Spleen (tissue), 11 donors: ENCODE data around the gene RIPPLY3. TPM values are rescaled to one million over a fixed set of nuclear protein-coding genes. Genes with fewer than 3 reads are reported as not detected.

ENCODE experiments used
- DNase-seq: peaks from one replicate; pipeline ENCODE4 v3.0.0-alpha.2; 2020
- H3K27ac ChIP-seq, 8 donors: fragments of 200-600 bp; sonication (generic) in 7 of 8; 1 replicate in 4 of 8; 2 replicates in 4 of 8; pipeline versions ENCODE4 v1.5.0 to v1.8.0; 2016 to 2021; ENCODE audit warnings: inconsistent platforms in 4 of 8, mild to moderate bottlenecking in 4 of 8, moderate library complexity in 1 of 8
- H3K27me3 ChIP-seq, 7 donors: fragments of 200-600 bp; sonication (generic) in 6 of 7; replicated peaks in 1 of 7; 1 replicate in 4 of 7; 2 replicates in 3 of 7; pipeline versions ENCODE4 v1.5.0 to v1.8.0; 2016 to 2021; ENCODE audit warnings: inconsistent platforms in 3 of 7, mild to moderate bottlenecking in 1 of 7
- H3K36me3 ChIP-seq, 6 donors: fragments of 200-600 bp; sonication (generic) in 5 of 6; 1 replicate in 4 of 6; 2 replicates in 2 of 6; pipeline versions ENCODE4 v1.5.0 to v1.8.0; 2016 to 2021; ENCODE audit warnings: inconsistent platforms in 2 of 6
- H3K4me1 ChIP-seq, 6 donors: fragments of 200-600 bp; sonication (generic) in 5 of 6; 1 replicate in 3 of 6; 2 replicates in 3 of 6; pipeline versions ENCODE4 v1.5.0 to v1.8.0; 2016 to 2021; ENCODE audit warnings: inconsistent platforms in 3 of 6
- H3K4me3 ChIP-seq, 8 donors: fragments of 200-600 bp; sonication (generic) in 7 of 8; 1 replicate in 4 of 8; 2 replicates in 4 of 8; pipeline versions ENCODE4 v1.5.0 to v1.8.0; 2016 to 2021; ENCODE audit warnings: inconsistent platforms in 4 of 8, mild to moderate bottlenecking in 4 of 8, moderate library complexity in 2 of 8
- H3K9me3 ChIP-seq, 8 donors: fragments of 200-600 bp; sonication (generic) in 7 of 8; 1 replicate in 4 of 8; 2 replicates in 4 of 8; pipeline versions ENCODE4 v1.5.0 to v1.8.0; 2016 to 2021; ENCODE audit warnings: inconsistent platforms in 4 of 8
- CTCF ChIP-seq, 11 experiments: fragments of 200-600 bp in 7 of 11; fragments of 450-650 bp in 4 of 11; sonication (generic) in 4 of 11; IDR thresholded peaks in 8 of 11; conservative IDR thresholded peaks in 3 of 11; 1 replicate in 7 of 11; 2 replicates in 4 of 11; pipeline versions ENCODE4 v1.4.0 to v1.8.0; 2016 to 2021; ENCODE audit warnings: antibody characterized with exemption in 11 of 11, inconsistent platforms in 4 of 11, mild to moderate bottlenecking in 1 of 11
- POLR2A ChIP-seq, 3 donors: fragments of 450-650 bp; IDR thresholded peaks; one replicate each; pipeline ENCODE4 v1.5.1; 2017; ENCODE audit warnings: antibody characterized with exemption in 3 of 3, mild to moderate bottlenecking in 1 of 3
- POLR2AphosphoS5 ChIP-seq, 3 donors: sonication (generic); formaldehyde crosslinking; IDR thresholded peaks; one replicate each; pipeline ENCODE4 v1.5.1; 2017; ENCODE audit warnings: antibody characterized with exemption in 3 of 3
- WGBS, 5 donors: extraction: QIAGEN DNeasy Blood & Tissue Kit in 3 of 5; methylation state at CpG; one replicate each; pipeline versions ENCODE4 v1.1.5 to v1.1.7; 2013 to 2018; 5-methylcytosine and 5-hydroxymethylcytosine counted together
- intact Hi-C: fragments of 100-400 bp; cut with DNase I; formaldehyde crosslinking; loops from one replicate; pipeline ENCODE4 v1.15.0; 2023; ENCODE audit warnings: low total_unique reads
- polyA plus RNA-seq, 3 donors: library from polyadenylated mRNA; stranded (reverse); fragments of 200-250 nt; gene quantifications; one replicate each; pipeline ENCODE4 v1.2.1, GENCODE V29; 2013
- total RNA-seq, 7 donors: library from RNA; depleted of rRNA in 3 of 7; stranded (reverse); fragments of >200 nt in 3 of 7; fragmentation: NEBNext Ultra II Directional in 4 of 7; extraction: Animal tissue kit (Norgen Biotek cat#: 25700) in 4 of 7; gene quantifications; one replicate each; pipeline versions ENCODE4 v1.1.0 to v1.2.1, GENCODE V29; 2016 to 2021
- donor health status: healthy with polysubstance abuse.
- donor health status: DM: no; HTN: no; CAD: no; lungs with moderate emphysema.
- donor health status: DM: no; HTN: no; CAD: no.
- donor health status: Bipolar disorder and iron deficiency.
- donor health status: healthy.
- donor health status: DM: no; HTN: no; CAD: no.
- donor health status: DM: yes; HTN: yes; CAD: no.

RIPPLY3 gene
- total and polyA plus RNA-seq, 10 donors, result 0.05 TPM; not detected in 9

DNA sequence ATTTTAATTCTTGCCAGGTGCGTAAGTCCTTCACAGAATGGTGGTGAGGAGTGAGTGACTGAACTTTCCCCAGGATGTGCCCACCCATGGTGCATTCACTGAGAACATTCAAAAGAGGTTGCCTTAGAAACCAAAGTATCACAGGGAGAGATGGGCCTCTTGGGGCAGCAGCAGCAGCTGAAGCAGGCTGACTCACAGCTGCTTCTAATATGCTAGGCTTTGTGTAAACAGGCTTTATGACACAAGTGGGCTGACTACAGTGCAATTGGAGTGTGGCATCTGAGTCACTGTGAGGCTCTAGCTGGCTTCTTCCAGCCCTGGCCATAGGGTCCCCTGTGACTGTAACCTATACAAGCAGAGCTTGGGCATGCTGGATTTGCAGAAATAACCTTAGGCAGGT lies 53.8 kb downstream of the RIPPLY3 start:
- no peak for DNase-seq
- Histone ChIP-seq H3K27me3 (no peaks in the 10 kb centered on the region), H3K4me3 (no peak overlapping the region), H3K9me3 (no peaks in the 10 kb centered on the region), H3K4me1 (no peaks in the 10 kb centered on the region), H3K36me3 (peaks cover 0 to 10% (median under 1%) of the 10 kb centered on the region in 6 donors), H3K27ac (no peak overlapping the region)
- whole genome bisulfite sequencing, 5 donors, result 83 to 100% (median 94%) methylated on average over 1 of the region's 1 CpG
- intact Hi-C loops, result no loop called here
- TF ChIP-seq POLR2AphosphoS5 (IDR thresholded peaks at IDR 0.05), result no peak
- no peak for TF ChIP-seq CTCF (IDR thresholded peaks at IDR 0.05 in 8 of 11, conservative IDR thresholded peaks at IDR 0.05 in 3 of 11)
- no peak for TF ChIP-seq POLR2A (IDR thresholded peaks at IDR 0.05)

- Histone ChIP-seq H3K27me3 (no peaks in the 10 kb centered on the region), H3K4me3 (no peak overlapping the region), H3K9me3 (no peaks in the 10 kb centered on the region), H3K4me1 (no peaks in the 10 kb centered on the region), H3K36me3 (peaks cover 0 to 28% (median 6%) of the 10 kb centered on the region in 6 donors), H3K27ac (no peak overlapping the region)
- intact Hi-C loops, result no loop called here
- WGBS, 5 donors, result 71 to 85% (median 82%) methylated on average over 7 of the region's 7 CpGs
- DNase-seq, result no peak
- TF ChIP-seq POLR2AphosphoS5 (IDR thresholded peaks at IDR 0.05), result no peak
- no peak for TF ChIP-seq CTCF (IDR thresholded peaks at IDR 0.05 in 8 of 11, conservative IDR thresholded peaks at IDR 0.05 in 3 of 11)
- TF ChIP-seq POLR2A (IDR thresholded peaks at IDR 0.05), result no peak
Observed at GRCh38 chr21:37061926-37062592, 55.6 kb downstream of the RIPPLY3 start.

- H3K27ac ChIP-seq, result no peak overlapping the region
- H3K36me3 ChIP-seq, result peaks cover 0 to 33% (median 6%) of the 10 kb centered on the region in 6 donors
- no peaks in the 10 kb centered on the region for H3K27me3 ChIP-seq
- intact Hi-C loops, result no loop called here
- no peak for TF ChIP-seq POLR2A (IDR thresholded peaks at IDR 0.05)
- no peak for TF ChIP-seq POLR2AphosphoS5 (IDR thresholded peaks at IDR 0.05)
- TF ChIP-seq CTCF (IDR thresholded peaks at IDR 0.05 in 8 of 11, conservative IDR thresholded peaks at IDR 0.05 in 3 of 11), result no peak
- WGBS, 5 donors, result 85 to 94% (median 89%) methylated on average over 6 of the region's 6 CpGs
- no peak for DNase-seq
- no peaks in the 10 kb centered on the region for H3K4me1 ChIP-seq
- H3K9me3 ChIP-seq, result no peaks in the 10 kb centered on the region
- H3K4me3 ChIP-seq, result no peak overlapping the region
Observed at GRCh38 chr21:37062593-37062935, 56.1 kb downstream of the RIPPLY3 start.

DNA sequence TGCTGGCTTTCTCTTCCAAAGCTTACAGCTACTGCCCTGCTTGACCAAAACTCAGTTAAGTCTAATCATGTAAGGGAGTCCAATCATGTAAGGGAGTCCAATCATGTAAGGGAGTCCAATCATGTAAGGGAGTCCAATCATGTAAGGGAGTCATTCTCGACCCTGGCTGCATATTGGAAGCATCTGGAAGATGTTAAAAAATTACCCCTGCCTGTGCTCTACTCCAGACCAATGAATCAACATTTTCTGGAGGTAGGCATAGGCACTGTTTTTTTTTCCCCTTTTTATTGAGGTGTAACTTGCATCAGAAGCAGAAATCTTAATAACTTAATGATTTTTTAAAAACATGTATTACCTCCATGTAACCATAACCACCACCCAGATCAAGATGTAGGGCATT lies 56.9 kb downstream of the RIPPLY3 start:
- intact Hi-C loops, result no loop called here
- no peak overlapping the region for H3K27ac ChIP-seq
- H3K36me3 ChIP-seq, result peaks cover 0 to 38% (median 6%) of the 10 kb centered on the region in 6 donors
- H3K27me3 ChIP-seq, result no peaks in the 10 kb centered on the region
- no peaks in the 10 kb centered on the region for H3K9me3 ChIP-seq
- no peak overlapping the region for H3K4me3 ChIP-seq
- WGBS, 5 donors, result 73 to 100% (median 83%) methylated on average over 1 of the region's 1 CpG
- H3K4me1 ChIP-seq, result no peaks in the 10 kb centered on the region
- no peak for DNase-seq
- TF ChIP-seq POLR2A (IDR thresholded peaks at IDR 0.05) (no peak), CTCF (IDR thresholded peaks at IDR 0.05 in 8 of 11, conservative IDR thresholded peaks at IDR 0.05 in 3 of 11) (no peak), POLR2AphosphoS5 (IDR thresholded peaks at IDR 0.05) (no peak)
